KMS-11 (cell line): ENCODE data around the gene MPEG1.

Source experiments
- H2AFZ ChIP-seq: fragments of 200-600 bp; sonication (generic); 2 replicates; pipeline ENCODE4 v1.6.1; 2016; ENCODE audit warnings: antibody characterized with exemption, mixed run types, low read depth
- H3K27ac ChIP-seq: fragments of 200-600 bp; sonication (generic); 2 replicates; pipeline ENCODE4 v1.6.1; 2016; ENCODE audit warnings: mild to moderate bottlenecking, mixed run types
- H3K27me3 ChIP-seq: fragments of 200-600 bp; sonication (generic); 2 replicates; pipeline ENCODE4 v1.6.1; 2017; ENCODE audit warnings: mild to moderate bottlenecking, low read depth, mixed run types, moderate library complexity; ENCODE audit not compliant: insufficient read depth
- H3K36me3 ChIP-seq: fragments of 200-600 bp; sonication (generic); 2 replicates; pipeline ENCODE4 v1.6.1; 2017; ENCODE audit warnings: mild to moderate bottlenecking, mixed run types; ENCODE audit not compliant: insufficient read depth
- H3K4me1 ChIP-seq: fragments of 200-600 bp; sonication (generic); 2 replicates; pipeline ENCODE4 v1.6.1; 2016; ENCODE audit warnings: mild to moderate bottlenecking, low read depth, mixed run types; ENCODE audit not compliant: poor library complexity, severe bottlenecking
- H3K4me2 ChIP-seq: fragments of 200-600 bp; sonication (generic); 2 replicates; pipeline ENCODE4 v1.7.0; 2016; ENCODE audit warnings: mild to moderate bottlenecking, mixed run types
- H3K4me3 ChIP-seq: fragments of 200-600 bp; sonication (generic); IDR thresholded peaks from 2 replicates; pipeline ENCODE4 v1.6.1; 2017; ENCODE audit warnings: low read depth, low read length, mixed read lengths; ENCODE audit not compliant: insufficient read depth
- H3K79me2 ChIP-seq: fragments of 200-600 bp; sonication (generic); 2 replicates; pipeline ENCODE4 v1.6.1; 2016; ENCODE audit warnings: low read depth, mixed run types; ENCODE audit not compliant: insufficient read depth
- H3K9ac ChIP-seq: fragments of 200-600 bp; sonication (generic); 2 replicates; pipeline ENCODE4 v1.6.1; 2016; ENCODE audit warnings: mild to moderate bottlenecking, mixed run types
- H4K20me1 ChIP-seq: fragments of 200-600 bp; sonication (generic); 2 replicates; pipeline ENCODE4 v1.6.1; 2016; ENCODE audit warnings: mild to moderate bottlenecking, mixed run types; ENCODE audit not compliant: insufficient read depth
- TF ChIP-seq, protein P1 (sequence below): fragments of 200-600 bp; sonication (generic); conservative IDR thresholded peaks from 2 replicates; pipeline ENCODE4 v1.6.1; 2017; ENCODE audit warnings: low read depth, mild to moderate bottlenecking, antibody characterized with exemption, low read length, moderate library complexity, mixed read lengths

MPEG1 gene

DNA sequence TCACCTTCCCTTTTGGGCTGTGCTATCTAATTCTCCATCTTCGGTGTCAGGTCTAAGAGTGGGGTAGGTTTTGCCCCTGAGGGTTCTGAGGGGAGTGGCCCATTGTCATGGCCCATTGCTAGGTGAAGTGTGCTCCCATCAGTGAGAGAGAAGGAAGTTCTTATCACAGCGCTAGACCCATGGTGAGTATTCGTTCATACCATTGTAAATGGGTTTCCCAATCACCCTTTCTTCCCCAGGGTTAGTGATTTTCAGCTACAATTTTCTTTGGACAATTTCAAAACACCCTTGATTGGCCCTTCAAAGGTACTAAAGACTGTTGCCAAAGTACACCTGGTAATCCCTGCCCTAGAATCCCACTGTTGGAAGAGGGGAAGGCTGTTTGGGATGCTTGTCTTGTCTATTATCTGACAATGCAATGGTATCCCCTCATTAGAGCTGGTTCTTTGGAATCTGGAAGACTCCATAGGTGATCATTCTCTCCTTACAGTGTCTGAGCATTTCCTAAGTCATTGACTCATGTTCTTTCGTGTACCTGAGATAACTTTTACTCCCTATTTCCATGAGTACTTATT lies 20.2 kb downstream of the MPEG1 start:
- no peaks in the 10 kb centered on the region for H3K36me3 ChIP-seq
- H3K4me1 ChIP-seq = no peaks in the 10 kb centered on the region
- no peak overlapping the region for H3K9ac ChIP-seq
- H4K20me1 ChIP-seq = no peaks in the 10 kb centered on the region
- H3K4me2 ChIP-seq = no peak overlapping the region
- H3K79me2 ChIP-seq = no peaks in the 10 kb centered on the region
- TF ChIP-seq, protein P1, sequence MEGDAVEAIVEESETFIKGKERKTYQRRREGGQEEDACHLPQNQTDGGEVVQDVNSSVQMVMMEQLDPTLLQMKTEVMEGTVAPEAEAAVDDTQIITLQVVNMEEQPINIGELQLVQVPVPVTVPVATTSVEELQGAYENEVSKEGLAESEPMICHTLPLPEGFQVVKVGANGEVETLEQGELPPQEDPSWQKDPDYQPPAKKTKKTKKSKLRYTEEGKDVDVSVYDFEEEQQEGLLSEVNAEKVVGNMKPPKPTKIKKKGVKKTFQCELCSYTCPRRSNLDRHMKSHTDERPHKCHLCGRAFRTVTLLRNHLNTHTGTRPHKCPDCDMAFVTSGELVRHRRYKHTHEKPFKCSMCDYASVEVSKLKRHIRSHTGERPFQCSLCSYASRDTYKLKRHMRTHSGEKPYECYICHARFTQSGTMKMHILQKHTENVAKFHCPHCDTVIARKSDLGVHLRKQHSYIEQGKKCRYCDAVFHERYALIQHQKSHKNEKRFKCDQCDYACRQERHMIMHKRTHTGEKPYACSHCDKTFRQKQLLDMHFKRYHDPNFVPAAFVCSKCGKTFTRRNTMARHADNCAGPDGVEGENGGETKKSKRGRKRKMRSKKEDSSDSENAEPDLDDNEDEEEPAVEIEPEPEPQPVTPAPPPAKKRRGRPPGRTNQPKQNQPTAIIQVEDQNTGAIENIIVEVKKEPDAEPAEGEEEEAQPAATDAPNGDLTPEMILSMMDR = no peak
- H3K27me3 ChIP-seq = no peaks in the 10 kb centered on the region
- H3K27ac ChIP-seq = no peak overlapping the region
- H2AFZ ChIP-seq = no peak overlapping the region
- no peak overlapping the region for H3K4me3 ChIP-seq

DNA sequence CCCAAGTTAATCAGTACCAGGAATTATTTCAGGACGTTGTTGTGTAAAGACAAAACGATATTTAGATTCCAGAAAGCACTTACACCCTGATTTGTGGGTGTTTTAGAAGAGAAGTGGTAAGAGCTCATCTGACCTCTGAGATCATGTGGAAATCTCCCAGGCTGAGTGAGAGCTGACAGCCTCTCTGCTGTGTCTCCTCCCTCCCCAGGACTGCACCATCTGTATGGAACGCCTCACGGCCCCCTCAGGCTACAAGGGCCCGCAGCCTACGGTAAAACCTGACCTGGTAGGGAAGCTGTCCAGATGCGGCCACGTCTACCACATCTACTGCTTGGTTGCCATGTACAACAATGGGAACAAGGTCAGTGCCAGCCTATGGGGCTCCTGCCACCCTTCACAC lies 20.8 kb downstream of the MPEG1 start:
- Histone ChIP-seq H3K4me1 (no peaks in the 10 kb centered on the region), H3K4me2 (no peak overlapping the region), H4K20me1 (no peaks in the 10 kb centered on the region), H3K9ac (no peak overlapping the region), H3K27me3 (no peaks in the 10 kb centered on the region), H3K79me2 (no peaks in the 10 kb centered on the region), H2AFZ (no peak overlapping the region), H3K4me3 (no peak overlapping the region), H3K36me3 (no peaks in the 10 kb centered on the region), H3K27ac (no peak overlapping the region)
- TF ChIP-seq, protein P1 = no peak

DNA sequence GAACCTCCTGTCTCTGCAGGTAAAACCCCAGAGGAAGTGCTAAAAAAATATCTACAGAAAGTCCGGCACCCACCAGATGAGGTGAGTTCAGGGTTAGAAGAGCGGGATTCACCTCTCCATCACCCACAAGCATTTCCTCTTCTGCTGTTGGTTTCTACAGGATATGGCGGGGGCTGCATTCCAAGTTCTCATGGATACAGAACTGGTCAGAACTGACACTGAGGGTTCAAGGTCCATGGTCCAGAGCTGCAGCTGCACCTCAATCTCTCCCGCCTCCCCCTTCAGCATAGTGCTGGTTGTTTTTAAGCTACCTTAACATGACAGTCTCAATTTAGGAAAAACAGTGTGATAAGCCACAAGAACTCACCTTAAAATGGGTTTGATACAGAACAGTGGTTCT lies 21.6 kb downstream of the MPEG1 start:
- no peaks in the 10 kb centered on the region for H3K79me2 ChIP-seq
- no peak overlapping the region for H3K4me3 ChIP-seq
- TF ChIP-seq, protein P1 = no peak
- no peaks in the 10 kb centered on the region for H4K20me1 ChIP-seq
- H3K36me3 ChIP-seq = no peaks in the 10 kb centered on the region
- no peak overlapping the region for H3K27ac ChIP-seq
- H3K27me3 ChIP-seq = no peaks in the 10 kb centered on the region
- H3K4me2 ChIP-seq = no peak overlapping the region
- no peak overlapping the region for H2AFZ ChIP-seq
- no peak overlapping the region for H3K9ac ChIP-seq
- H3K4me1 ChIP-seq = no peaks in the 10 kb centered on the region

DNA sequence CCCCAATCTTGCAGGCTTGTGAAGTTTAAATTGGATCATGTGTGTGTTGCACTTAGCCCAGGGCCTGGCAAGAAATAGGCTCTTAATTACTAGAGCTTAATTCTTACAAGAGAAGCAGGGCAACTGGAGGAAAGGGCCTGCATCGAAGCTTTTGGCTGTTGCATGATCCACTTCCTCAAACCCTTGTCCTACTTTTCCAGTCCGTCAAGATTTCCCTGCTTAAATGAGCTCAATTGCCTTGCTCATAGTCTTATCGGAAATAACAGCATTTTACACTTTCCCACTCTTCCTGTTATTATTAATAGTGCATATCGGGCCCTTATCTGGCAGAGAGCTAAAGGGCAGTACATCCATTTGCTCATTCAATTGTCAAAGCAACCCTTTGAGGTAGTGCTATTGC lies 22.7 kb downstream of the MPEG1 start:
- Histone ChIP-seq H3K4me2 (no peak overlapping the region), H3K79me2 (no peaks in the 10 kb centered on the region), H3K36me3 (no peaks in the 10 kb centered on the region), H3K4me3 (no peak overlapping the region), H3K4me1 (no peaks in the 10 kb centered on the region), H3K27ac (no peak overlapping the region), H2AFZ (no peak overlapping the region), H3K27me3 (no peaks in the 10 kb centered on the region), H4K20me1 (no peaks in the 10 kb centered on the region), H3K9ac (no peak overlapping the region)
- TF ChIP-seq, protein P1 = no peak
